BE2C (cell line): ENCODE data around the gene PIK3AP1.

Experiments
- DNase-seq: peaks from one replicate; pipeline ENCODE4 v3.0.0-alpha.2; 2020
- H3K27me3 ChIP-seq: fragments of 250-450 bp; sonication (Bioruptor Pico); 2 replicates; pipeline ENCODE4 v1.5.1; 2020; ENCODE audit warnings: mild to moderate bottlenecking
- H3K36me3 ChIP-seq: fragments of 250-450 bp; sonication (Bioruptor Pico); 2 replicates; pipeline ENCODE4 v1.5.1; 2020; ENCODE audit warnings: mild to moderate bottlenecking
- H3K4me1 ChIP-seq: fragments of 250-450 bp; sonication (Bioruptor Pico); 2 replicates; pipeline ENCODE4 v1.5.1; 2020
- H3K4me3 ChIP-seq: 2 replicates; pipeline ENCODE4 v1.5.1; 2011; ENCODE audit warnings: low read depth, low read length
- H3K9me3 ChIP-seq: fragments of 250-450 bp; sonication (Bioruptor Pico); 2 replicates; pipeline ENCODE4 v1.5.1; 2020
- CTCF ChIP-seq: IDR thresholded peaks from 2 replicates; pipeline ENCODE4 v1.5.1; 2012; ENCODE audit warnings: mild to moderate bottlenecking, low read depth, low read length

PIK3AP1 gene

GRCh38 chr10:96672481-96673175, 47.7 kb downstream of the PIK3AP1 start:
- no peaks in the 10 kb centered on the region for H3K9me3 ChIP-seq
- no peaks in the 10 kb centered on the region for H3K36me3 ChIP-seq
- H3K4me3 ChIP-seq, result no peak overlapping the region
- no peak for DNase-seq
- no peaks in the 10 kb centered on the region for H3K4me1 ChIP-seq
- no peak for TF ChIP-seq CTCF
- no peaks in the 10 kb centered on the region for H3K27me3 ChIP-seq

- H3K36me3 ChIP-seq, result no peaks in the 10 kb centered on the region
- no peaks in the 10 kb centered on the region for H3K9me3 ChIP-seq
- TF ChIP-seq CTCF, result no peak
- DNase-seq, result no peak
- no peaks in the 10 kb centered on the region for H3K27me3 ChIP-seq
- H3K4me3 ChIP-seq, result no peak overlapping the region
- H3K4me1 ChIP-seq, result no peaks in the 10 kb centered on the region
Measured at GRCh38 chr10:96671211-96671890, 49.0 kb downstream of the PIK3AP1 start.

- no peak for DNase-seq
- Histone ChIP-seq H3K27me3 (no peaks in the 10 kb centered on the region), H3K4me3 (no peak overlapping the region), H3K4me1 (no peaks in the 10 kb centered on the region), H3K9me3 (no peaks in the 10 kb centered on the region), H3K36me3 (no peaks in the 10 kb centered on the region)
- no peak for TF ChIP-seq CTCF
Measured at GRCh38 chr10:96670786-96671185, 49.5 kb downstream of the PIK3AP1 start.

- no peak for TF ChIP-seq CTCF
- Histone ChIP-seq H3K4me3 (no peak overlapping the region), H3K9me3 (no peaks in the 10 kb centered on the region), H3K36me3 (no peaks in the 10 kb centered on the region), H3K27me3 (no peaks in the 10 kb centered on the region), H3K4me1 (no peaks in the 10 kb centered on the region)
- DNase-seq, result no peak
Measured at GRCh38 chr10:96667401-96667800, 52.9 kb downstream of the PIK3AP1 start.

- H3K9me3 ChIP-seq, result no peaks in the 10 kb centered on the region
- no peaks in the 10 kb centered on the region for H3K36me3 ChIP-seq
- TF ChIP-seq CTCF, result no peak
- no peaks in the 10 kb centered on the region for H3K27me3 ChIP-seq
- H3K4me3 ChIP-seq, result no peak overlapping the region
- no peaks in the 10 kb centered on the region for H3K4me1 ChIP-seq
- DNase-seq, result no peak
Measured at GRCh38 chr10:96666741-96667140, 53.6 kb downstream of the PIK3AP1 start.

GRCh38 chr10:96665306-96665705, 55.0 kb downstream of the PIK3AP1 start:
- Histone ChIP-seq H3K27me3 (no peaks in the 10 kb centered on the region), H3K9me3 (no peaks in the 10 kb centered on the region), H3K4me3 (no peak overlapping the region), H3K4me1 (no peaks in the 10 kb centered on the region), H3K36me3 (no peaks in the 10 kb centered on the region)
- DNase-seq, result no peak
- TF ChIP-seq CTCF, result no peak
